HepG2 (cell line): ENCODE data around the gene U2AF1L4. TPM values are rescaled to one million over a fixed set of nuclear protein-coding genes. Genes with fewer than 3 reads are reported as not detected.

Experiments used
- E2F1 ChIP-seq: sonication (generic); formaldehyde crosslinking; IDR thresholded peaks from 2 replicates; pipeline ENCODE4 v1.5.0; 2020; ENCODE audit warnings: missing genetic modification reagents
- NCOA1 ChIP-seq: sonication (generic); formaldehyde crosslinking; IDR thresholded peaks from 2 replicates; pipeline ENCODE4 v1.9.0; 2021; ENCODE audit warnings: missing genetic modification reagents
- NFKB2 ChIP-seq: sonication (generic); formaldehyde crosslinking; IDR thresholded peaks from 2 replicates; pipeline ENCODE4 v1.4.0; 2020; ENCODE audit warnings: missing genetic modification reagents, borderline replicate concordance
- NONO ChIP-seq, 2 experiments: fragments of 450-650 bp in 1 of 2; sonication (generic) in 1 of 2; formaldehyde crosslinking in 1 of 2; IDR thresholded peaks in 1 of 2; conservative IDR thresholded peaks in 1 of 2; 2 replicates each; pipeline versions ENCODE4 v1.6.1 to v1.8.0; 2017 to 2022; ENCODE audit warnings: mild to moderate bottlenecking in 1 of 2, missing genetic modification reagents in 1 of 2, moderate library complexity in 1 of 2
- PRPF4 ChIP-seq: fragments of 200-400 bp; formaldehyde crosslinking; IDR thresholded peaks from 2 replicates; pipeline ENCODE4 v1.6.1; 2016; ENCODE audit warnings: low read length, low read depth; ENCODE audit not compliant: poor library complexity, severe bottlenecking
- SKIL ChIP-seq: sonication (generic); formaldehyde crosslinking; IDR thresholded peaks from 2 replicates; pipeline ENCODE4 v1.8.0; 2022; ENCODE audit warnings: missing genetic modification reagents, mild to moderate bottlenecking, moderate library complexity, borderline replicate concordance
- SMAD9 ChIP-seq: sonication (generic); formaldehyde crosslinking; IDR thresholded peaks from 2 replicates; pipeline ENCODE4 v1.5.1; 2020; ENCODE audit warnings: mild to moderate bottlenecking, missing genetic modification reagents
- TBL1XR1 ChIP-seq: fragments of 150-350 bp; IDR thresholded peaks from 2 replicates; pipeline ENCODE4 v1.6.1; 2014; ENCODE audit warnings: borderline replicate concordance, low read length; ENCODE audit not compliant: partially characterized antibody
- ZBED4 ChIP-seq: sonication (generic); formaldehyde crosslinking; IDR thresholded peaks from 2 replicates; pipeline ENCODE4 v1.4.0; 2020; ENCODE audit warnings: missing genetic modification reagents, borderline replicate concordance
- ZFP36 ChIP-seq: fragments of 150-350 bp; IDR thresholded peaks from 2 replicates; pipeline ENCODE4 v1.6.1; 2018; ENCODE audit warnings: borderline replicate concordance, low read length, low read depth; ENCODE audit not compliant: partially characterized antibody
- ZNF101 ChIP-seq: sonication (generic); formaldehyde crosslinking; IDR thresholded peaks from 2 replicates; pipeline ENCODE4 v1.4.0; 2020; ENCODE audit warnings: mild to moderate bottlenecking, low read depth, missing genetic modification reagents, borderline replicate concordance
- ZNF142 ChIP-seq: sonication (generic); formaldehyde crosslinking; IDR thresholded peaks from 2 replicates; pipeline ENCODE4 v1.4.0; 2020; ENCODE audit warnings: missing genetic modification reagents
- ZNF382 ChIP-seq: sonication (generic); formaldehyde crosslinking; IDR thresholded peaks from 2 replicates; pipeline ENCODE4 v1.5.0; 2020; ENCODE audit warnings: missing genetic modification reagents, mild to moderate bottlenecking, borderline replicate concordance
- ZNF460 ChIP-seq: sonication (generic); formaldehyde crosslinking; IDR thresholded peaks from 2 replicates; pipeline ENCODE4 v1.5.1; 2020; ENCODE audit warnings: missing genetic modification reagents, mild to moderate bottlenecking, borderline replicate concordance
- ZNF788 ChIP-seq: sonication (generic); formaldehyde crosslinking; IDR thresholded peaks from 2 replicates; pipeline ENCODE4 v1.5.0; 2020; ENCODE audit warnings: mild to moderate bottlenecking, missing genetic modification reagents, borderline replicate concordance
- polyA plus RNA-seq, 8 experiments: library from polyadenylated mRNA; depleted of rRNA in 3 of 8; stranded (reverse) in 7 of 8; unstranded in 1 of 8; fragments of >200 nt; fragmentation: Illumina TruSeq in 4 of 8; extraction: Trizol in 4 of 8; gene quantifications; 2 replicates each; pipeline versions ENCODE4 v1.2.1 to v1.2.3, GENCODE V29; 2011 to 2016; ENCODE audit warnings: low read depth in 4 of 8, missing spikeins in 1 of 8, mixed read lengths in 1 of 8; ENCODE audit not compliant: insufficient read depth in 1 of 8
- total RNA-seq, 5 experiments: library from RNA; depleted of rRNA; stranded (reverse); fragments of >200 nt; fragmentation: Illumina TruSeq; extraction: Trizol; gene quantifications; 2 replicates each; pipeline ENCODE4 v1.2.3, GENCODE V29; 2016; ENCODE audit warnings: low read depth in 1 of 5

Gene U2AF1L4
- total and polyA plus RNA-seq, 2 of the 13 experiments (the other 11 are each of a cell fraction or from before 2014, with no cell fraction given) = 7.9 to 15.4 TPM

- no peak for TF ChIP-seq NFKB2 (CRISPR knock-in tag)
- TF ChIP-seq PRPF4 = no peak
- no peak for TF ChIP-seq NCOA1 (CRISPR knock-in tag)
- no peak for TF ChIP-seq ZNF788 (CRISPR knock-in tag)
- TF ChIP-seq ZNF382 (CRISPR knock-in tag) = no peak
- TF ChIP-seq SKIL (CRISPR knock-in tag) = no peak
- TF ChIP-seq SMAD9 (CRISPR knock-in tag) = no peak
- peak; percentile 37; the same call in 1 of the 2 replicates for TF ChIP-seq ZBED4 (CRISPR knock-in tag)
- TF ChIP-seq TBL1XR1 = no peak
- no peak for TF ChIP-seq ZNF460 (CRISPR knock-in tag)
- TF ChIP-seq ZNF142 (CRISPR knock-in tag) = no peak
- no peak for TF ChIP-seq ZFP36
- no peak for TF ChIP-seq ZNF101 (CRISPR knock-in tag)
- TF ChIP-seq NONO (IDR thresholded peaks at IDR 0.05) = no peak
- no peak for TF ChIP-seq NONO (CRISPR knock-in tag; conservative IDR thresholded peaks at IDR 0.05)
- TF ChIP-seq E2F1 (CRISPR knock-in tag) = no peak
These were observed 27.4 kb downstream of the U2AF1L4 start, which contains the start of gene KMT2B (continued) for GRCh38 chr19:35717665-35718344.
